AG04449 (cell line): ENCODE data around the gene STPG2.

Experiments used
- CTCF ChIA-PET: fragments of 350-600 bp; formaldehyde crosslinking; extraction: SDS; loops from one replicate; lab custom pipeline; 2021; ENCODE audit warnings: antibody characterized with exemption; lab: Yijun Ruan, JAX
- POLR2A ChIA-PET: fragments of 400-600, 350-600 bp; formaldehyde crosslinking; extraction: SDS; loops from one replicate; lab custom pipeline; 2020; ENCODE audit warnings: antibody characterized with exemption, inconsistent platforms; lab: Yijun Ruan, JAX
- DNase-seq: peaks from one replicate; pipeline ENCODE4 v3.0.0-alpha.2; 2010; ENCODE audit warnings: low read depth, low spot score
- H3K4me3 ChIP-seq: 2 replicates; pipeline ENCODE4 v1.5.1; 2011; ENCODE audit warnings: low read depth, mild to moderate bottlenecking, control low read depth, low read length
- CTCF ChIP-seq: IDR thresholded peaks from one replicate; pipeline ENCODE4 v1.5.1; 2011; ENCODE audit warnings: mild to moderate bottlenecking, moderate library complexity, low read length, control low read depth, inconsistent platforms; ENCODE audit not compliant: insufficient read depth; ENCODE audit errors: missing control alignments

The STPG2 gene

GRCh38 chr4:98027827-98028226, 115.4 kb downstream of the STPG2 start:
- TF ChIP-seq CTCF: no peak
- no peak for DNase-seq
- no peak overlapping the region for H3K4me3 ChIP-seq
- POLR2A ChIA-PET: no interaction called here
- CTCF ChIA-PET: no interaction called here

GRCh38 chr4:98026362-98026761, 116.9 kb downstream of the STPG2 start:
- POLR2A ChIA-PET: no interaction called here
- H3K4me3 ChIP-seq: no peak overlapping the region
- no peak for DNase-seq
- CTCF ChIA-PET: no interaction called here
- TF ChIP-seq CTCF: no peak

- ChIA-PET CTCF (no interaction called here), POLR2A (no interaction called here)
- no peak overlapping the region for H3K4me3 ChIP-seq
- no peak for DNase-seq
- TF ChIP-seq CTCF: no peak
Observed at GRCh38 chr4:98006814-98007412, 136.4 kb downstream of the STPG2 start.

GRCh38 chr4:98006060-98006459, 137.2 kb downstream of the STPG2 start:
- ChIA-PET POLR2A (no interaction called here), CTCF (no interaction called here)
- H3K4me3 ChIP-seq: no peak overlapping the region
- DNase-seq: no peak
- TF ChIP-seq CTCF: no peak

GRCh38 chr4:98000940-98001339, 142.3 kb downstream of the STPG2 start:
- CTCF ChIA-PET: no interaction called here
- POLR2A ChIA-PET: no interaction called here
- DNase-seq: no peak
- H3K4me3 ChIP-seq: no peak overlapping the region
- no peak for TF ChIP-seq CTCF

GRCh38 chr4:97998203-97998602, 145.1 kb downstream of the STPG2 start:
- ChIA-PET CTCF (no interaction called here), POLR2A (no interaction called here)
- TF ChIP-seq CTCF: no peak
- DNase-seq: no peak
- no peak overlapping the region for H3K4me3 ChIP-seq
